AG09309 (cell line): ENCODE measurements around the gene ABHD17C.

Experiments used
- DNase-seq: peaks from one replicate; pipeline ENCODE4 v3.0.0-alpha.2; 2010; ENCODE audit warnings: low read depth
- H3K4me3 ChIP-seq: 2 replicates; pipeline ENCODE4 v1.5.1; 2011; ENCODE audit warnings: mild to moderate bottlenecking, low read depth, low read length, moderate library complexity; ENCODE audit not compliant: control insufficient read depth
- TF ChIP-seq, protein P1 (sequence below): IDR thresholded peaks from 2 replicates; pipeline ENCODE4 v1.5.1; 2011; ENCODE audit warnings: mild to moderate bottlenecking, low read depth, low read length, inconsistent platforms; ENCODE audit not compliant: insufficient read depth, control insufficient read depth; ENCODE audit errors: missing control alignments

The ABHD17C gene

DNA sequence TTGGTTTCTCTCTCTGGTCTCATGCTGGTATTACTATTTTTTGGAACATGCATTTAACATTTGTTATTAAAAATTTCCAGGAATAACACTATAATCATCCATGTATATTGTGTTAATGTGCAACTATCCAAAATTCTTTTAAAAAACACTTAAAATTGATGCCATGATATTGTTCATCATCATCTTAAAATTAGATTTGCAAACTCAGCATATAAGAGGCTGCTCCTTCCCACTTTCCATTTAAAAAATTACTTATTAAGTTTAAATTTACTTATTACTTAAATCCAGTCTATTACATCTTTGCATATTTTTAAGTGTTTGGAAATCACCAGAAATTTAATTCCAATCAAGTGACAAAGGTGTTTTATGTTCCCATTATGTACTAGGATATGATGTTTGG is 5.8 kb upstream of the ABHD17C start:
- no peak overlapping the region for H3K4me3 ChIP-seq
- no peak for DNase-seq
- TF ChIP-seq, protein P1, sequence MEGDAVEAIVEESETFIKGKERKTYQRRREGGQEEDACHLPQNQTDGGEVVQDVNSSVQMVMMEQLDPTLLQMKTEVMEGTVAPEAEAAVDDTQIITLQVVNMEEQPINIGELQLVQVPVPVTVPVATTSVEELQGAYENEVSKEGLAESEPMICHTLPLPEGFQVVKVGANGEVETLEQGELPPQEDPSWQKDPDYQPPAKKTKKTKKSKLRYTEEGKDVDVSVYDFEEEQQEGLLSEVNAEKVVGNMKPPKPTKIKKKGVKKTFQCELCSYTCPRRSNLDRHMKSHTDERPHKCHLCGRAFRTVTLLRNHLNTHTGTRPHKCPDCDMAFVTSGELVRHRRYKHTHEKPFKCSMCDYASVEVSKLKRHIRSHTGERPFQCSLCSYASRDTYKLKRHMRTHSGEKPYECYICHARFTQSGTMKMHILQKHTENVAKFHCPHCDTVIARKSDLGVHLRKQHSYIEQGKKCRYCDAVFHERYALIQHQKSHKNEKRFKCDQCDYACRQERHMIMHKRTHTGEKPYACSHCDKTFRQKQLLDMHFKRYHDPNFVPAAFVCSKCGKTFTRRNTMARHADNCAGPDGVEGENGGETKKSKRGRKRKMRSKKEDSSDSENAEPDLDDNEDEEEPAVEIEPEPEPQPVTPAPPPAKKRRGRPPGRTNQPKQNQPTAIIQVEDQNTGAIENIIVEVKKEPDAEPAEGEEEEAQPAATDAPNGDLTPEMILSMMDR = no peak

DNA sequence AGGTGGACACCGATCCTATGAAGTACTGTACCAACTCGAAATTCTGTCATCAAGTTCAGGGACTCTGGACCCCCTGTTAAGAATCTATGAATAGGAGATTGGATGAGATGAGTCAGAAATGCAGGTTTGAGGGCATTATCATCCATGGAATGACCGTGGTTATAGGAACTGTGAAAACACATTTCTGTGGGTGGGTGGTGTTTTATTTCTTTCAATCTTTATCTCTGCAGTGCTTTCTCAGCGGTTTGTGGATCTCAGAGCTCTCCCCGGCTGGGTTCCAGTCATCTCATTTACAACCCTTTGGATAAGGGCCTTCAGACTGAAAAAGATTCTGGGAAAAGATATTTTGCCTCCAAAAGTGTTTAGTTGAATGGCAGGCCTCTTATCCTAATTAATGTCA is 5.4 kb upstream of the ABHD17C start:
- no peak for DNase-seq
- H3K4me3 ChIP-seq = no peak overlapping the region
- TF ChIP-seq, protein P1 = no peak

DNA sequence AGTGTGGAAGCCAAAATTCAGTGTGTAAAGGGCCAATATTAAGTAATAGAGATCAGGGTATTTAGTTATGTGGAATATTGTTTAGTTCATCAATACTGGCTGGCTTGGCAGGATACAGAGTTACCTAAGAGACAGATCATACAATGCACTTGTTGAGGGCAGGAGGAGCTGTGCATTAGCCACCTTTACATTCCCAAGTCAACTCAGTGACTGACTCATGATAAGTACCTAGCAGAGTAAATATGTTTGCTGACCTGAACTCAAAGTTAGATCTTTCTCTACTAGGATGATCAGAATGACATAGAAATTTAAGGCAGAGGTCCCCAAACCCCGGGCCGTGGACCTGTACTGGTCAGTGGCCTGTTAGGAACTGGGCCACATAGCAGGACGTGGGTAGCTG is 3.5 kb upstream of the ABHD17C start:
- no peak for DNase-seq
- TF ChIP-seq, protein P1 = no peak
- H3K4me3 ChIP-seq = no peak overlapping the region

DNA sequence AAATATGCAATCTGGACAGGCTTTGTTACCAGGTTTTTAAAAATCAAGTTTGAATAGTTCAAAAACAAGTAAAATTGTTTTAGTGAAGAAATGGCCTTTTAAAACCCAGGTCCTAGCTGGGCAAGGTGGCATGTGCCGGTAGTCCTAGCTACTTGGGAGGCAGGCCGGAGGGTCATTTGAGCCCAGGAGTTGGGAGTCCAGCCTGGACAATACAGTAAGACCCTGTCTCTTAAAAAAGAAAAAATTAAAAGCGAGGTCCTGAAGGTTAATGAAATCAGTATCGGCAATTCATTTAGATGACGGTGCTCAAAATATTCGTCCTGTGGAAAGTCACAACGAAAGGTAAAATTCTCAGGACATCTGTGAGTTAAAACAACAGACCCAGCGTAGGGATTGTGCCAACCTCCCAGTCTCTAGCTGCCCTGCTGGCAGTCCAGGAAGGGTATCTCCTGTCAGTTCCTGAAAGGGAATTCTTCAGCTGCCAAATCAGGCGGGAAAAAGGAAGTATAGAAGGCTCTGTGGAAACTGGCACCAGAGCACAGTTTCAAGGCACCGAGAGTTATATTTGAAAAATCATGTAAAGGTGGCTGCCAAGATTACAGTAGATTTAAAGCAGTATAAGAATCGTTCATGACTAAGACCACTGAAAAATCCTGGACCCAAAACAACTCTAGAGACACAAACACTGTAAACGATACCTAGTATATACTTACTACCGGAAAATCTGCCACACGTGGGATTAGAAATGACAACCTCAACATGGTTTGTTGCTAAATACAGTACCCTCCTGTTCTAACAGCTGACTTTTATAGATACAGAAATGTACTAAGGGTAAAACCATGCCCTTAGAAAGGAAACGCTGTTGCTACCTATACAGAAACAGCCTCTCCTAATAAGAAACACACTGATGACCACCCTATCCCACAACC is 1.2 kb upstream of the ABHD17C start:
- no peak for DNase-seq
- peak overlapping the region; percentile 73 for H3K4me3 ChIP-seq
- TF ChIP-seq, protein P1 = no peak

DNA sequence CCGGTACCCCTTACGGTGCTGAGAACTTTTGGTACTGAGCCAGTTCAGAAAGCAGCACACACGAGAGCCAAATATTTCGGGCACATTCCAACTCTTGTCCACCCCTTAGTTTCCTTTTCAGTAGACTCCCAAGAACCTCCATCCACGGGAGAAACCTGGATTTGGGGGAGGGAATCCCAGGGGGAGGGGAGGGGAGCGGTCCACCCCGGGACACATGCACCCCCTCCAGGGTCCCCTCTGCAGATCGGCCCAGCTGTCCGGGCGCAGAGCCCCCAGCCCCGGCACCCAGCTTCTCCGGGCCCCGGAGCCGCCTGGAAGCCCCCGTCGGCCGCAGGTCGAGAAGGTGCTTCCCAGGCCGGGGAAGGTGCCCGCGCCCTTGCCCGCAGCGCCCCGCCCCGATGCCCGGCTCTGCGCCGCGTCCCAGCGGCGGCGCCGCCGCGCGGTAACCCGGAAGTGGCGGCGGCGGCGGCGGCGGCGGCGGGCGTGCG is 455 bp upstream of the ABHD17C start:
- TF ChIP-seq, protein P1 = no peak
- H3K4me3 ChIP-seq = peak overlapping the region; percentile 73
- DNase-seq = no peak

DNA sequence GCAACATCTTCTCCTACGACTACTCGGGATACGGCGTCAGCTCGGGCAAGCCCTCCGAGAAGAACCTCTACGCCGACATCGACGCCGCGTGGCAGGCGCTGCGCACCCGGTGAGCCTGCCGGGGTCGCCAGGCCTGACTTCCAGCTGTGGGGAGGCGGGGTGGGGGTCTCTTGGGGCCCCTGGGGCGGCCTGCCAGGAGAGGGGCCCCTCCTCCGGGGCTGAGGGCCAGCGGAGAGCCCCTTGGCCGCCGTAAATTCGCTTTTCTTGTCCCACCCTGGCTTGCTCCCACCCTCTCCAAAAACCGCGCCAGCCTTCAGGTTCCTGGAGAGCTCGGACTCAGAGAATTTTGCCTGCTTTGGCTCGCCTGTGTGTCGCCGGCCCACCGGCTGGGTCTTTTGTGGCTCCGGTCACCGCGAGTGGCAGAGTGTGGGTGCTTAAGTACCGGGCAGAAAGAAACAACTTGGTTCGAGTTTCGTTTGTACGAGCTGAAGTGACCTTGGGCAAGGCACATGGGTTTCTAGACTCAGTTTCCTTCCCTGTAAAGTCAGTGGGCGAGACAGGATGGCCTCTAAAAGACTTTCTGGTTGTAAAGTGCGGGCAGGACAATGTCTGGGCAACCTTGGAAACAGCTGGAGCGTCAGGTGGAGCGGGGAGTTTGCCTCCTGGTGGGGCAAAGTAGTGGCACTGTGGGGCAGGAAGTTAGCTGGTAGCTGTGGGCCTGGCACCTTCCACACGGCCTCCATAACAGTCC is 976 bp downstream of the ABHD17C start:
- TF ChIP-seq, protein P1 = peak; percentile 52
- peak overlapping the region; percentile 52 for H3K4me3 ChIP-seq
- DNase-seq = no peak
